Measurements from ENCODE around the gene ERBB3. TPM values are rescaled to one million over a fixed set of nuclear protein-coding genes. Genes with fewer than 3 reads are reported as not detected.

The ERBB3 gene
- total RNA-seq, 4 donors from 2014 or later = 0.77 to 29.0 (median 6.5) TPM

- intact Hi-C loops (cut with DNase I; ENCODE audit: low total_unique reads) = no loop called here
- no peak overlapping the region for H3K4me3 ChIP-seq
- H3K9me3 ChIP-seq = no peaks in the 10 kb centered on the region
- H3K27me3 ChIP-seq = no peaks in the 10 kb centered on the region
- H3K4me1 ChIP-seq = no peaks in the 10 kb centered on the region
- no peak for TF ChIP-seq CTCF (IDR thresholded peaks at IDR 0.05)
- TF ChIP-seq POLR2A (IDR thresholded peaks at IDR 0.05) = no peak
- no peak for DNase-seq
- peak overlapping the region; percentile 57 to 59 for H3K27ac ChIP-seq
- no peaks in the 10 kb centered on the region for H3K36me3 ChIP-seq
Measured at GRCh38 chr12:56146492-56147460, 66.8 kb downstream of the ERBB3 start.

- DNase-seq = no peak
- Histone ChIP-seq H3K4me1 (peaks cover 6 to 7% of the 10 kb centered on the region in 2 donors), H3K36me3 (no peaks in the 10 kb centered on the region), H3K27ac (peak overlapping the region in 1 of 2 donors; percentile 2), H3K27me3 (no peaks in the 10 kb centered on the region), H3K4me3 (no peak overlapping the region), H3K9me3 (no peaks in the 10 kb centered on the region)
- intact Hi-C loops (cut with DNase I; ENCODE audit: low total_unique reads) = no loop called here
- no peak for TF ChIP-seq CTCF (IDR thresholded peaks at IDR 0.05)
- TF ChIP-seq POLR2A (IDR thresholded peaks at IDR 0.05) = no peak
Measured at GRCh38 chr12:56150563-56150962, 70.6 kb downstream of the ERBB3 start.

- no peaks in the 10 kb centered on the region for H3K27me3 ChIP-seq
- peak overlapping the region; percentile 90 to 91 for H3K27ac ChIP-seq
- intact Hi-C loops (cut with DNase I; ENCODE audit: low total_unique reads) = no loop called here
- peaks cover 6 to 7% of the 10 kb centered on the region in 2 donors for H3K4me1 ChIP-seq
- TF ChIP-seq POLR2A (IDR thresholded peaks at IDR 0.05) (no peak), CTCF (IDR thresholded peaks at IDR 0.05) (peak in 2 of 4 experiments; percentile 22 to 36)
- peak overlapping the region; percentile 59 to 60 for H3K4me3 ChIP-seq
- no peaks in the 10 kb centered on the region for H3K36me3 ChIP-seq
- no peaks in the 10 kb centered on the region for H3K9me3 ChIP-seq
- no peak for DNase-seq
Measured at GRCh38 chr12:56151672-56152131, 71.7 kb downstream of the ERBB3 start.

- Histone ChIP-seq H3K36me3 (no peaks in the 10 kb centered on the region), H3K27ac (peak within 1 kb of the TSS; percentile 90 to 91), H3K4me1 (peaks cover 6 to 7% of the 10 kb centered on the region in 2 donors), H3K27me3 (no peaks in the 10 kb centered on the region), H3K9me3 (no peaks in the 10 kb centered on the region), H3K4me3 (peak within 1 kb of the TSS; percentile 59 to 60)
- TF ChIP-seq CTCF (IDR thresholded peaks at IDR 0.05) (peak in 1 of 4 experiments; percentile 4), POLR2A (IDR thresholded peaks at IDR 0.05) (peak; percentile 24 to 45)
- intact Hi-C loops (cut with DNase I; ENCODE audit: low total_unique reads) = no loop called here
- peak; percentile 93 to 94 for DNase-seq
Measured at GRCh38 chr12:56152132-56152755, 72.3 kb downstream of the ERBB3 start, which contains the start of gene MYL6B. MYL6B (plus strand) TSS chr12:56152587; CDS start chr12:56153919, 1,332 bp downstream.

Other genes starting within 250 kb of the ERBB3 start
- 10 to 100 TPM in 2 of 4 donors, 1 to 10 TPM in 2; 5.6 to 36.6 (median 11.4) TPM for gene MMP19, start 237.2 kb upstream of the ERBB3 start, total RNA-seq
- gene PYM1, start 152.3 kb upstream of the ERBB3 start, total RNA-seq = 10 to 100 TPM in 3 of 4 donors, 1 to 10 TPM in 1; 8.2 to 26.8 (median 21.9) TPM
- 100 to 1,000 TPM in 1 of 4 donors, 10 to 100 TPM in 3; 24.0 to 183 (median 55.1) TPM for gene DGKA, start 149.0 kb upstream of the ERBB3 start, total RNA-seq
- gene PMEL, start 114.1 kb upstream of the ERBB3 start, total RNA-seq = 1 to 10 TPM in 2 of 4 donors, under 1 TPM in 1, not detected in 1; 0.26 to 3.6 (median 2.9) TPM
- 10 to 100 TPM; 19.0 to 35.6 (median 28.7) TPM for gene CDK2, start 113.3 kb upstream of the ERBB3 start, total RNA-seq
- 100 to 1,000 TPM in 1 of 4 donors, 10 to 100 TPM in 3; 49.4 to 128 (median 67.2) TPM for gene RAB5B, start 106.1 kb upstream of the ERBB3 start, total RNA-seq
- gene SUOX, start 82.9 kb upstream of the ERBB3 start, total RNA-seq = 10 to 100 TPM in 3 of 4 donors, 1 to 10 TPM in 1; 5.1 to 35.5 (median 26.7) TPM
- gene IKZF4, start 59.1 kb upstream of the ERBB3 start, total RNA-seq = 10 to 100 TPM in 1 of 4 donors, 1 to 10 TPM in 2, not detected in 1; 4.4 to 19.4 (median 5.6) TPM
- 1,000 to 10,000 TPM in 1 of 4 donors, 100 to 1,000 TPM in 1, 10 to 100 TPM in 2; 35.4 to 1,129 (median 240) TPM for gene RPS26, start 38.2 kb upstream of the ERBB3 start, total RNA-seq
- 100 to 1,000 TPM in 1 of 4 donors, 10 to 100 TPM in 3; 64.4 to 120 (median 81.0) TPM for gene PA2G4, start 24.4 kb downstream of the ERBB3 start, total RNA-seq
- 1,000 to 10,000 TPM; 1,022 to 4,789 (median 2,600) TPM for gene RPL41, start 36.5 kb downstream of the ERBB3 start, total RNA-seq
- 1 to 10 TPM; 1.3 to 9.8 (median 4.2) TPM for gene ZC3H10, start 38.1 kb downstream of the ERBB3 start, total RNA-seq
- gene ESYT1, start 48.1 kb downstream of the ERBB3 start, total RNA-seq = 100 to 1,000 TPM in 3 of 4 donors, 10 to 100 TPM in 1; 98.4 to 203 (median 134) TPM
- gene MYL6B, start 72.4 kb downstream of the ERBB3 start, total RNA-seq = 10 to 100 TPM in 3 of 4 donors, 1 to 10 TPM in 1; 6.7 to 57.5 (median 27.0) TPM
- 1,000 to 10,000 TPM; 1,103 to 4,858 (median 2,577) TPM for gene MYL6, start 78.2 kb downstream of the ERBB3 start, total RNA-seq
- gene SMARCC2, start 109.3 kb downstream of the ERBB3 start, total RNA-seq = 100 to 1,000 TPM in 1 of 4 donors, 10 to 100 TPM in 3; 63.2 to 214 (median 81.0) TPM
- gene RNF41, start 141.8 kb downstream of the ERBB3 start, total RNA-seq = 10 to 100 TPM; 40.3 to 84.8 (median 58.0) TPM
- 10 to 100 TPM in 2 of 4 donors, 1 to 10 TPM in 2; 5.0 to 28.4 (median 12.2) TPM for gene NABP2, start 144.2 kb downstream of the ERBB3 start, total RNA-seq
- 1 to 10 TPM in 1 of 4 donors, under 1 TPM in 2, not detected in 1; 0.29 to 1.8 (median 0.52) TPM for gene SLC39A5, start 149.9 kb downstream of the ERBB3 start, total RNA-seq
- 10 to 100 TPM in 2 of 4 donors, 1 to 10 TPM in 1, under 1 TPM in 1; 0.88 to 35.4 (median 15.5) TPM for gene ANKRD52, start 178.2 kb downstream of the ERBB3 start, total RNA-seq
- gene COQ10A, start 186.8 kb downstream of the ERBB3 start, total RNA-seq = 10 to 100 TPM in 3 of 4 donors, 1 to 10 TPM in 1; 2.1 to 28.9 (median 15.2) TPM
- gene CS, start 220.2 kb downstream of the ERBB3 start, total RNA-seq = 100 to 1,000 TPM in 1 of 4 donors, 10 to 100 TPM in 3; 40.0 to 157 (median 72.8) TPM
- 10 to 100 TPM; 33.5 to 83.5 (median 67.3) TPM for gene CNPY2, start 235.8 kb downstream of the ERBB3 start, total RNA-seq